ENCODE results near the gene TPCN2. TPM values are rescaled to one million over a fixed set of nuclear protein-coding genes. Genes with fewer than 3 reads are reported as not detected.

The TPCN2 gene
- total RNA-seq, 1 experiment from 2014 or later: 15.2 TPM

GRCh38 chr11:69012092-69013008, 36.4 kb upstream of the TPCN2 start:
- H3K4me1 ChIP-seq (ENCODE audit: control insufficient read depth in 1 of 2, insufficient read depth in 2 of 2, low read length in 2 of 2): peaks cover 38 to 45% of the 10 kb centered on the region in 2 experiments
- no peaks in the 10 kb centered on the region for H3K9me2 ChIP-seq (ENCODE audit: insufficient read depth)
- H3K79me2 ChIP-seq (ENCODE audit: insufficient read depth, low read length): no peaks in the 10 kb centered on the region
- POLR2A ChIA-PET: no interaction called here
- no peak overlapping the region; the same call in 1 of the 2 replicates for H3K27ac ChIP-seq (ENCODE audit: low read depth, low read length)
- H3K4me2 ChIP-seq (ENCODE audit: low read length): no peak overlapping the region
- no peaks in the 10 kb centered on the region for H4K20me1 ChIP-seq (ENCODE audit: insufficient read depth)
- TF ChIP-seq CTCF (IDR thresholded peaks at IDR 0.05 in 2 of 3, conservative IDR thresholded peaks at IDR 0.05 in 1 of 3; ENCODE audit: borderline replicate concordance in 1 of 3, insufficient read depth in 1 of 3, low read depth in 2 of 3, low read length in 2 of 3) (no peak), EGR1 (IDR thresholded peaks at IDR 0.05; ENCODE audit: low read depth) (no peak), POLR2A (IDR thresholded peaks at IDR 0.05; ENCODE audit: borderline replicate concordance, extremely low read depth, insufficient read depth, insufficient read length) (no peak), POLR2AphosphoS5 (IDR thresholded peaks at IDR 0.05; ENCODE audit: low read depth, low read length) (no peak), TCF7L2 (IDR thresholded peaks at IDR 0.05; ENCODE audit: borderline replicate concordance, extremely low read depth, insufficient read depth, insufficient read length) (no peak), ZFX (IDR thresholded peaks at IDR 0.05) (no peak), EZH2 (IDR thresholded peaks at IDR 0.05) (no peak), FOSL1 (IDR thresholded peaks at IDR 0.05; ENCODE audit: low read depth) (no peak), REST (IDR thresholded peaks at IDR 0.05; ENCODE audit: low read depth) (no peak), CBX3 (IDR thresholded peaks at IDR 0.05; ENCODE audit: low read depth) (no peak), CEBPB (IDR thresholded peaks at IDR 0.05; ENCODE audit: low read depth) (no peak), SP1 (IDR thresholded peaks at IDR 0.05; ENCODE audit: low read depth) (no peak), ZBTB33 (IDR thresholded peaks at IDR 0.05; ENCODE audit: extremely low read depth, insufficient replicate concordance, low read length) (no peak), ZNF274 (IDR thresholded peaks at IDR 0.05; ENCODE audit: low read depth, low read length) (no peak), SRF (IDR thresholded peaks at IDR 0.05; ENCODE audit: low read depth) (no peak), ATF3 (IDR thresholded peaks at IDR 0.05) (no peak), YY1 (IDR thresholded peaks at IDR 0.05; ENCODE audit: extremely low read depth, insufficient replicate concordance, low read depth, low read length) (no peak)
- no peaks in the 10 kb centered on the region for H3K36me3 ChIP-seq (ENCODE audit: control insufficient read depth in 1 of 2, insufficient read depth in 2 of 2, low read length in 2 of 2)
- no peak overlapping the region for H3K4me3 ChIP-seq (replicated peaks in 1 of 2; ENCODE audit: low read depth in 1 of 2, low read length in 2 of 2)
- H3K9ac ChIP-seq (ENCODE audit: low read length): no peak overlapping the region
- H3K27me3 ChIP-seq (ENCODE audit: insufficient read depth, low read length): no peaks in the 10 kb centered on the region
- BruUV-seq (replicated peaks): no TSS peak
- H2AFZ ChIP-seq (ENCODE audit: low read depth, low read length, poor library complexity, severe bottlenecking): no peak overlapping the region
- DNase-seq (ENCODE audit: low read depth, low spot score) (no peak), ATAC-seq (no peak)
- RAD21 ChIA-PET (ENCODE audit: low non-redundant PET in 1 of 2, low total read pairs in 2 of 2, uncharacterized antibody in 2 of 2, unreplicated experiment in 2 of 2): no interaction called here
- intact Hi-C loops (cut with micrococcal nuclease): no loop called here
- H3K9me3 ChIP-seq (ENCODE audit: control insufficient read depth in 1 of 2, insufficient read depth in 1 of 2, low read depth in 1 of 2, low read length in 2 of 2): no peaks in the 10 kb centered on the region
- CTCF ChIA-PET: no interaction called here
